NCI-H187 (cell line): Measurements from ENCODE around the gene E2F2.

Experiments
- DNase-seq, 2 experiments: peaks; one replicate each; lab custom pipeline; 2025; lab: John Stamatoyannopoulos, UW

Gene E2F2

GRCh38 chr1:23530747-23531561, at the start of gene E2F2:
E2F2 (minus strand) TSS chr1:23531233; CDS start chr1:23530793, 440 bp downstream.
- peak; percentile 63 to 77 for DNase-seq

DNA sequence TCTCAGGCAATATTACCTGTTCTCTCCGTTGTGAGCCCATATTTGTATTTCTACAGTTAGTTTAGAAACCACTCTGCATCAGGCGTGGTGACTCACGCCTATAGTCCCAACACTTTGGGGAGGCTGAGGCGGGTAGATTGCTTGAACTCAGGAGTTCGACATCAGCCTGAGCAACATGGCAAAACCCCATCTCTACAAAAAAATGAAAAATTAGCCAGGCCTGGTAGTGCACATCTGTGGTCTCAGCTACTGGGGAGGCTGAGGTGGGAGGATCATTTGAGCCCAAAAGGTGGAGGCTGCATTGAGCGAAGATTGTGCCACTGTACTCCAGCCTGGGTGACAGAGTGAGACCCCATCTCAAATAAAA, 47.9 kb upstream of the E2F2 start:
- no peak for DNase-seq

DNA sequence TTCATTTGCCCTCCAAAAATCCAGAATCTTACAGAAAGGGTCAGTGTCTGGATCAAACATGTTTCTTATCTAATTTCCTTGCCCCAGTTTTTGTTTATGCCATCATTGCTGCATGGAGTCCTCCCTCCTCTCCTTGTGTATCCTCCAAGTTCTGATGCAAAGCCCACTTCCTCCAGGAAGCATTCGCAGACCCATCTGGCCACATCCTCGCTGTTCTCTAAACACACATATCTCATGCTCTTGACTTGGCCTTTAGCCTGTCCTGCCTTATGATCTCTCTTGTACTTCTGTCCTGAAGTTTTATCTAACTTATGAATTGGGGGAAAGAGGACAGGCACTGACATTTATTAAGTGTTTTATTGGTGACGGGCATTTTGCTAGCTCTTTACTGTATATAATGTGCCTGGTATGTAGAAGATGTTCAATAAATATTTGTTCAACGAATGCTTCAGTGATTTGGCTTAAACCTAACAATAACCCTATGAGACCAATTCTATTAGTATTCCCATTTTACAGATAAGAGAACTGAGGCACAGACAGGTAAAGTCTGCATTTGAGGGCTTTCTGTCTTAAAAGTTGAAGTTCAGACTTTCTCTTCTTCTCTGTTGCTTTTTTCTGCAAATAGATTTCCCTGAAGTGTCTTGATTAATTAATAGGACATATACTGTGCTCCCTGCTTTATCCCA, 47.4 kb upstream of the E2F2 start:
- no peak for DNase-seq

- no peak for DNase-seq
These were observed 46.3 kb upstream of the E2F2 start for GRCh38 chr1:23577056-23578004.

GRCh38 chr1:23576338-23577055, 45.5 kb upstream of the E2F2 start:
- no peak for DNase-seq

- no peak for DNase-seq
These were observed 44.3 kb upstream of the E2F2 start for GRCh38 chr1:23575226-23575810.

- DNase-seq = no peak
These were observed 43.3 kb upstream of the E2F2 start for GRCh38 chr1:23574265-23574754.

- DNase-seq = no peak
These were observed 42.6 kb upstream of the E2F2 start for GRCh38 chr1:23573574-23574182.

GRCh38 chr1:23571465-23571864, 40.4 kb upstream of the E2F2 start:
- no peak for DNase-seq

- no peak for DNase-seq
These were observed 39.1 kb upstream of the E2F2 start for GRCh38 chr1:23570001-23570691.

DNA sequence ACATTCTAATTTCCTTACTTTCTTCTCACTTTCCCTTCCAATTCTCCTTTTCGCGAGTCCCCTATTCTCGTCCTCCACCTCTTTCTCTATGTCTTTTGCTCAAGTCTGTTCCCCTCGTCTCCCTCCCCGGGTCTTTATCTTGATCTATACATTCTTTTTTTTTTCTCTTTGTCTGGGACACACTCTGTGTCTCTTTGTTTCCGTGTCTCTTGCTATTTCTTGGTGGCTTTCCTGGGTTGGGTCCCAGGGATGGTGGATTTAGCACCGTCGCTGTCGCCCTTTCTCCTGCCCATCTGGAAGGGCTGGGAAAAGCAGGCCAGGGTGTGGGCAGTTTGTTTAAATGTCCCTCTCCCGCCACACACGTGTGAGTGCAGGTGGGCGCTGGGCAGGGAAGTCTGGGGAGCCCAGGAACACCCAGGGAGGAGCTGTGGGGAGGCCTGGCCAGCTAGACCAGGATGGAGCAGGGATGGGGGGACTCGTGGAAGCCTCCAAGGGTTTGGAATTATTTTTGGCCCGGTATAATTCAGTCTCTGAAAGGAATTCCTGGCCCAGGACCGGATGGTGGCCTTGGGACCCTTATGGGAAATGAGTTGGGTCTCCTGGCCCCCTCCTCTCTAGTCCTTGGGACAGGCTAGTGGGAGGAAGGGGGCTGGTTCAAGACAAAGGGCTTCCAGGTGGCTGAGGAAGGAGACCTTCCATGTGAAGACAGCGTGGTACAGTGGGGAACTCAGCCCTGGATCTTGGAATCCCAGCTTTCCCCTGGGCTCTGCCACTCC, 37.8 kb upstream of the E2F2 start:
- no peak for DNase-seq

- no peak for DNase-seq
These were observed 37.1 kb upstream of the E2F2 start for GRCh38 chr1:23567996-23568607.

GRCh38 chr1:23567629-23567995, 36.6 kb upstream of the E2F2 start:
- no peak for DNase-seq

GRCh38 chr1:23566304-23566703, 35.3 kb upstream of the E2F2 start:
- no peak for DNase-seq

DNA sequence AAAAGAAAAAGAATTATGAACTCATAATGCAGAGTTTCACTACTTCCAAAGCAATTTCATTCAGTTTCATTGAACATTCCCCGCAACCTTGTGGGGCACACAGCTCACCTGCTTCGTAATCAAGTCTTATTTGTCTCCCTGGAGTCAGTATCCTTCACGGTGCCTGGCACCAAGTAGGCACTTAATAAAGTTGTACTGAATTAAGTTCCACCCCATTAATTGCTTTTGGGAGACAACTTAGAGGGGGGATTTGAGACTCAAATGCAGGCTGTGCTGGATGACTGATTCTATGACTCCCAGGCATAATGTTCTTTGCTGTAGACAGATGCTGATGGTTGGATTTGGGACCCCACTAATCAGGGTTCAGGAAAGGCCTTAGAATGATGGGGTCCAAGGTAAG, 34.7 kb upstream of the E2F2 start:
- no peak for DNase-seq

GRCh38 chr1:23564529-23565122, 33.6 kb upstream of the E2F2 start:
- no peak for DNase-seq

GRCh38 chr1:23563755-23564374, 32.8 kb upstream of the E2F2 start:
- peak in 1 of 2 experiments; percentile 13 for DNase-seq

GRCh38 chr1:23563003-23563402, 32.0 kb upstream of the E2F2 start:
- no peak for DNase-seq
